Measurements from ENCODE around the gene ACTR1B.

The ACTR1B gene

DNA sequence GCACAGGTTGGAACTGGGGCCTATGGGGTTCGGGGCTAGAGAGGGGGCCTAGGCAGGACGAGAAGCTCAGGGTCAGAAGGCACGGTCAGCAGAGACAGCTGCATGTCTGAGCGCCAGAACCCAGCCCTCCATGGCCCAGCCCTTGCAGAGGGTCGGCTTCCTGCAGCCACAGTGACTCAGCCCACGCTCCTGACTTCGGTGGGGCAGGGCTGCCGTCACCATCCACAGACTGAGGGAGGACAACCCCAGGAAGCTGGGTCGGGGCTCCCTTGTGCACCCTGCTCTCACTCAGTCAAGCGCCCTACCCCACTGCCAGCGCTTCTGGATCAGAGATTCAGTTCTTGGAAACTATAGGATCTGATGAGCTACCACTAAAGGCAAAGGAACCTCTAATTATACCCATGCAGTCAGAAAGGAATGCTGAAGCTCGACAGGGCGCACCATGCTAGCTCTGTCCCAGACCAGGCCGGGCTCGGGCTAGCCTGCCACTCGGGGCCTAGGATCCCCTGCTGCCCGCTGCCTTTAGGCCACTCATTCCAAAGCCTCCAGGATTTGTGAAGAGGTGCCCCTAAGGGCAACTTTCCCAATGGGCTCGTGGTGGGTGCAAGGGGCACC is 3.0 kb downstream of the ACTR1B start:
- H3K27ac ChIP-seq (ENCODE audit: insufficient read depth in 1 of 2, low read depth in 1 of 2, low read length in 2 of 2, poor library complexity in 1 of 2, severe bottlenecking in 2 of 2): peak overlapping the region in 1 of 2 experiments; percentile 43
- H3K36me3 ChIP-seq (ENCODE audit: control insufficient read depth in 4 of 4, insufficient read depth in 4 of 4, low read length in 3 of 4): peaks cover 3 to 45% (median 39%) of the 10 kb centered on the region in 4 experiments
- H3K27me3 ChIP-seq (replicated peaks in 2 of 5; ENCODE audit: control insufficient read depth in 4 of 5, insufficient read depth in 5 of 5, low read length in 4 of 5): no peaks in the 10 kb centered on the region
- POLR2A ChIA-PET: interaction anchor here (5.3 kb wide), 1 partner anchor 14 kb away, joined by 51 read pairs; the partner anchor contains the start of gene COX5B
- CTCF ChIA-PET: interaction anchor here (8.6 to 8.8 kb wide), 2 partner anchors 13 to 37 kb away, joined by 85 to 111 read pairs; partner anchors contain the start of gene COX5B
- H3K4me1 ChIP-seq (ENCODE audit: control extremely low read depth in 1 of 4, control insufficient read depth in 4 of 4, insufficient read depth in 4 of 4, low read length in 3 of 4): peaks cover 3 to 36% (median 32%) of the 10 kb centered on the region in 4 experiments
- no peaks in the 10 kb centered on the region for H3K9me3 ChIP-seq (ENCODE audit: control extremely low read depth in 1 of 5, control insufficient read depth in 4 of 5, insufficient read depth in 2 of 5, low read depth in 1 of 5, low read length in 4 of 5)
- WGBS (ENCODE audit: insufficient coverage): 80% methylated on average over 13 of the region's 18 CpGs
- DNase-seq: peak in 2 of 3 donors; percentile 31 to 40
- peak overlapping the region in 1 of 7 experiments; percentile 25 for H3K4me3 ChIP-seq (ENCODE audit: control insufficient read depth in 1 of 7, extremely low read depth in 1 of 7, insufficient read depth in 4 of 7, low read depth in 2 of 7, low read length in 6 of 7)

DNA sequence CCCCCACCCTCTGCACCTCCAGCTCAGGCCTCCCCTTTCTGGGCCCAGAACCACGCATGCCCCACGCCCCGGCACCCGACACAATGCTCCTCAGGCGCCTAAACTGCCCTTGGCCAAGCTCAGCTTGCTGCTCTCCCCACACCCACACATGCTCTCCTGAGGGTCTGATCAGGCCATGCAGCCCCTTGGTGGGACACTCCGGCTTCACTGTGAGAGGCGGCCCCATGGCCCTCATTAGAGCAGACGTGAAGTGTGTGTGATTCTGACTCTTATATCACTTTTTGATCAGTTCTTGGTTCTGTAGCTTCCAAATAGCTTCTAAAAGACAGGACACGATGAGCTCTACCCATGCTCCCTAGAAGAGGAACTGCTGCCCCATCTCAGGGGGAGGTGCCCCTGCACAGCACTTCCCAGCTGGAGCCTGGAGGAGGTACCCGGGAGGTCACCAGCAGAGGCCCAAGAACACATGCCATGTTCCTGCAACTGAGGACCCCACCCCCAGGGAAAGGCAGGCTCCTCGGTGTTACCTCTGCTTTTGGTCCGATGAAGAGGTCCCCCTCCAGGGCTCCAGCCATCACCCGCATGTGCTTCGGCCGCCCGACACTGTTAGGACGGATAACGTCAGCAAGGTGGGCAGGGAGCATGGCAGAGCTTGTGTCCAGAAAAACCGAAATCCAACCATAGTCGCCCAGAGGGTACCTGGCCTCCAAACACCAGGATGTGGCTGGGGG is 3.6 kb downstream of the ACTR1B start:
- ChIA-PET POLR2A (interaction anchor here (0.6 to 5.3 kb wide), 2 partner anchors 13 to 787 kb away, joined by 3 to 51 read pairs; partner anchors contain the start of gene COX5B), CTCF (interaction anchor here (8.6 to 8.8 kb wide), 2 partner anchors 12 to 38 kb away, joined by 85 to 111 read pairs; partner anchors contain the start of gene COX5B)
- Histone ChIP-seq H3K27ac (ENCODE audit: insufficient read depth in 1 of 2, low read depth in 1 of 2, low read length in 2 of 2, poor library complexity in 1 of 2, severe bottlenecking in 2 of 2) (no peak overlapping the region), H3K9me3 (ENCODE audit: control extremely low read depth in 1 of 5, control insufficient read depth in 4 of 5, insufficient read depth in 2 of 5, low read depth in 1 of 5, low read length in 4 of 5) (peaks cover 0 to under 1% (median 0%) of the 10 kb centered on the region in 5 experiments), H3K27me3 (replicated peaks in 2 of 5; ENCODE audit: control insufficient read depth in 4 of 5, insufficient read depth in 5 of 5, low read length in 4 of 5) (no peaks in the 10 kb centered on the region), H3K4me3 (ENCODE audit: control insufficient read depth in 1 of 7, extremely low read depth in 1 of 7, insufficient read depth in 4 of 7, low read depth in 2 of 7, low read length in 6 of 7) (no peak overlapping the region), H3K4me1 (ENCODE audit: control extremely low read depth in 1 of 4, control insufficient read depth in 4 of 4, insufficient read depth in 4 of 4, low read length in 3 of 4) (peaks cover 3 to 36% (median 32%) of the 10 kb centered on the region in 4 experiments), H3K36me3 (ENCODE audit: control insufficient read depth in 4 of 4, insufficient read depth in 4 of 4, low read length in 3 of 4) (peaks cover 3 to 52% (median 45%) of the 10 kb centered on the region in 4 experiments)
- 92% methylated on average over 19 of the region's 20 CpGs for WGBS (ENCODE audit: insufficient coverage)
- DNase-seq: no peak

DNA sequence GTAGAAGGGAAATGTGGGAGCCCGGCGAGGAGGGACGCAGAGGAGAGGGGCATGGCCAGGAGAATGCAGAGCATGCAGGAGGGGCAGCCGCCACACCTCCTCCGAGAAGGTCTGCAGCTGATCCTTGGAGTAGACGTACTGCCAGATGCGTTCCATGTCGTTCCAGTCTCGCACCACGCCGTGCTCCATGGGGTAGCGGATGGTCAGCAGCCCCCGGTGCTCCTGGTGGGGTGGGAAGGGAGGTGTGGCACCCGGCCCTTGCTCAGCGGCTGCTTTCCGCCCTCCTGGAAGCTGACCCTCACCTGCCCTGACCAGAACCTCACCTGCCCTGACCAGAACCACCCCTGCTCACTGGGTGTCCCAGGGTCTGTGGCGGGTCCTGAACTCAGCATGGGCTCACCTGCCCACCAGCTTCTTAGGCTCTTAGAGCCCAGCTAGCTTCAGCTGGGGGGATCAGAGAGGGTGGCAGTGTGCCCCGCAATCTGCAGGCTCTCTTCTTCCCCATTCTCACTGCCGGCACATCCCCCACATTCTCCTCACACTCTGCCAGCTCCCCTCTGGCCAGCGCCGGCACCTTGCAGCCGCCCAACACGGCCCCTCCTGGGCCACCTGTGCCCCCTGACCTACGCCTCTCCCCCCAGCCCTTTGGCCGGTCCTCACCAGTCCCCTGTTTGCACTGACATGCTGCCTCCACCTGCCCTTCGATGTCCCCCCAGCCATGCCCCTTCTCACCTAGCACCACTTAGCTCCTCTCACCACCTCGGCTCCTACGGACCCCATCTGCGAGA is 4.4 kb downstream of the ACTR1B start:
- POLR2A ChIA-PET: interaction anchor here (0.6 to 5.3 kb wide), 2 partner anchors 13 to 787 kb away, joined by 3 to 51 read pairs; partner anchors contain the start of gene COX5B
- no peak for DNase-seq
- Histone ChIP-seq H3K4me1 (ENCODE audit: control extremely low read depth in 1 of 4, control insufficient read depth in 4 of 4, insufficient read depth in 4 of 4, low read length in 3 of 4) (peaks cover 3 to 31% (median 27%) of the 10 kb centered on the region in 4 experiments), H3K4me3 (ENCODE audit: control insufficient read depth in 1 of 7, extremely low read depth in 1 of 7, insufficient read depth in 4 of 7, low read depth in 2 of 7, low read length in 6 of 7) (no peak overlapping the region), H3K36me3 (ENCODE audit: control insufficient read depth in 4 of 4, insufficient read depth in 4 of 4, low read length in 3 of 4) (peaks cover 3 to 59% (median 53%) of the 10 kb centered on the region in 4 experiments), H3K27ac (ENCODE audit: insufficient read depth in 1 of 2, low read depth in 1 of 2, low read length in 2 of 2, poor library complexity in 1 of 2, severe bottlenecking in 2 of 2) (no peak overlapping the region), H3K27me3 (replicated peaks in 2 of 5; ENCODE audit: control insufficient read depth in 4 of 5, insufficient read depth in 5 of 5, low read length in 4 of 5) (no peaks in the 10 kb centered on the region), H3K9me3 (ENCODE audit: control extremely low read depth in 1 of 5, control insufficient read depth in 4 of 5, insufficient read depth in 2 of 5, low read depth in 1 of 5, low read length in 4 of 5) (peaks cover 0 to 8% (median 0%) of the 10 kb centered on the region in 5 experiments)
- 98% methylated on average over 21 of the region's 29 CpGs for WGBS (ENCODE audit: insufficient coverage)
- CTCF ChIA-PET: interaction anchor here (0.8 to 8.8 kb wide), 3 partner anchors 11 to 69 kb away, joined by 3 to 111 read pairs (median 85); partner anchors contain the start of gene COX5B

DNA sequence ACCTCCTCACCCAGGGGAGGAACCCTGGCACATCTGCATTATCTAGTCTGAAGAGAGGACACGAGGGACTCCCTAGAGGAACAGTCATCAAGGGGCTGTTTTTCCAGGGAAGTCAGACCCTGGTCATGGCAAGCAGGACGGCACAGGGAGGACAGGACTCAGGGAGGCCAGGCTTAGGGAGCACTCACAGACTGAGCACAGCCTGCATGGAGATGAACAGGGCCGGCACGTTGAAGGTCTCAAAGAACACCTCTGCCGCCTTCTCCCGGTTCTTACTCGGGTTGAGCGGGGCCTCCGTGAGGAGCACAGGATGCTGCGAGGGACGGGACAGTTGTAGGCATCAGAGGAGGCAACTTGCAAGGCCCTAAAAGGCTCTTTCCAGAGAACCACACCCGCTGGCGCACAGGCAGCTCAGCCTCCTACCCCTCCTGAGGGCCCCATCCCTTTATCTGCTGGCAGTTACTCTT is 5.1 kb downstream of the ACTR1B start:
- DNase-seq: no peak
- Histone ChIP-seq H3K27me3 (replicated peaks in 2 of 5; ENCODE audit: control insufficient read depth in 4 of 5, insufficient read depth in 5 of 5, low read length in 4 of 5) (no peaks in the 10 kb centered on the region), H3K9me3 (ENCODE audit: control extremely low read depth in 1 of 5, control insufficient read depth in 4 of 5, insufficient read depth in 2 of 5, low read depth in 1 of 5, low read length in 4 of 5) (peaks cover 0 to 15% (median 6%) of the 10 kb centered on the region in 5 experiments), H3K4me1 (ENCODE audit: control extremely low read depth in 1 of 4, control insufficient read depth in 4 of 4, insufficient read depth in 4 of 4, low read length in 3 of 4) (peaks cover 3 to 31% (median 27%) of the 10 kb centered on the region in 4 experiments), H3K27ac (ENCODE audit: insufficient read depth in 1 of 2, low read depth in 1 of 2, low read length in 2 of 2, poor library complexity in 1 of 2, severe bottlenecking in 2 of 2) (no peak overlapping the region), H3K36me3 (ENCODE audit: control insufficient read depth in 4 of 4, insufficient read depth in 4 of 4, low read length in 3 of 4) (peaks cover 7 to 66% (median 59%) of the 10 kb centered on the region in 4 experiments), H3K4me3 (ENCODE audit: control insufficient read depth in 1 of 7, extremely low read depth in 1 of 7, insufficient read depth in 4 of 7, low read depth in 2 of 7, low read length in 6 of 7) (no peak overlapping the region)
- ChIA-PET CTCF (interaction anchor here (8.8 kb wide), 1 partner anchor 39 kb away, joined by 111 read pairs; no protein-coding TSS in a partner anchor), POLR2A (no interaction called here)
- 96% methylated on average over 13 of the region's 13 CpGs for WGBS (ENCODE audit: insufficient coverage)

DNA sequence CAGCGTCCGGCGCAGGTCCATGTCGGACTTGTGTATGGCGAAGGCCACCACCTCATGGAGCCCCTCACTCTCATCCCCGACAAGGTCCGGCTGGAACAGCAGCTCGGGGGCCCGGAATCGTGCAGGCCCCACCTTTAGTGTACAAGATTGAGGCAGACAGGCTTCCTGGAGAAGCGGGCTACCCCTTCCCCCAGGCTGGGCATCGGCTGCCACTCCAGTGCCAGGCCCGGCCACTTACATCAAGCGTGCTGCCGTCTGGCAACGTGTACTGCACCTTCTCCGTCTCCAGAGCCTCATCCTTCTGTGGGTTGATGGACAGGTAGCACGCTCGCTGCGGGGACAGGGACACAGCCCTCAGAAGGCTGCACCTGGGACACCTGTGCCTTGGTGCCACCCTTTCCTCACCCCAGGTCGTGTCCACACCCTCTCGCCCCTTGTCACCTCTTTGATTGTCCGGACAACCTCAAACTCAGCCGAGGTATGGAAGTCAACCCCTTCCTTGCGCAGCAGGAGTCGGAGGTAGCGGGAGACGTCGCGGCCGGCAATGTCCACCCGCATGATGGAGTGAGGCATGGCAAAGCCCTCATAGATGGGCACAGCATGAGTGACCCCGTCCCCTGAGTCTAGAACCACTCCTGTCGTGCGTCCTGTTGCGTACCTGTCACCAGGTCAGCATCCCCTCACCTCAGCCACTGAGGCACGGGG is 5.7 kb downstream of the ACTR1B start:
- ChIA-PET CTCF (interaction anchor here (1.1 kb wide), 1 partner anchor 12 kb away, joined by 3 read pairs; the partner anchor contains the start of gene COX5B), POLR2A (no interaction called here)
- no peak overlapping the region for H3K27ac ChIP-seq (ENCODE audit: insufficient read depth in 1 of 2, low read depth in 1 of 2, low read length in 2 of 2, poor library complexity in 1 of 2, severe bottlenecking in 2 of 2)
- H3K4me3 ChIP-seq (ENCODE audit: control insufficient read depth in 1 of 7, extremely low read depth in 1 of 7, insufficient read depth in 4 of 7, low read depth in 2 of 7, low read length in 6 of 7): no peak overlapping the region
- H3K9me3 ChIP-seq (ENCODE audit: control extremely low read depth in 1 of 5, control insufficient read depth in 4 of 5, insufficient read depth in 2 of 5, low read depth in 1 of 5, low read length in 4 of 5): peaks cover 0 to 20% (median 7%) of the 10 kb centered on the region in 5 experiments
- H3K27me3 ChIP-seq (replicated peaks in 2 of 5; ENCODE audit: control insufficient read depth in 4 of 5, insufficient read depth in 5 of 5, low read length in 4 of 5): no peaks in the 10 kb centered on the region
- H3K4me1 ChIP-seq (ENCODE audit: control extremely low read depth in 1 of 4, control insufficient read depth in 4 of 4, insufficient read depth in 4 of 4, low read length in 3 of 4): peaks cover 3 to 29% (median 26%) of the 10 kb centered on the region in 4 experiments
- 97% methylated on average over 37 of the region's 37 CpGs for WGBS (ENCODE audit: insufficient coverage)
- H3K36me3 ChIP-seq (ENCODE audit: control insufficient read depth in 4 of 4, insufficient read depth in 4 of 4, low read length in 3 of 4): peaks cover 7 to 70% (median 61%) of the 10 kb centered on the region in 4 experiments
- DNase-seq: no peak
